ENCODE measurements around the gene KRT82. TPM values are rescaled to one million over a fixed set of nuclear protein-coding genes. Genes with fewer than 3 reads are reported as not detected.
"Not testable (repeated sequence)": the region's sequence is repeated elsewhere in the genome, so short reads cannot be mapped to it uniquely, and the experiment has no call there.

KRT82 gene
- total RNA-seq, 2 donors from 2014 or later = not detected

DNA sequence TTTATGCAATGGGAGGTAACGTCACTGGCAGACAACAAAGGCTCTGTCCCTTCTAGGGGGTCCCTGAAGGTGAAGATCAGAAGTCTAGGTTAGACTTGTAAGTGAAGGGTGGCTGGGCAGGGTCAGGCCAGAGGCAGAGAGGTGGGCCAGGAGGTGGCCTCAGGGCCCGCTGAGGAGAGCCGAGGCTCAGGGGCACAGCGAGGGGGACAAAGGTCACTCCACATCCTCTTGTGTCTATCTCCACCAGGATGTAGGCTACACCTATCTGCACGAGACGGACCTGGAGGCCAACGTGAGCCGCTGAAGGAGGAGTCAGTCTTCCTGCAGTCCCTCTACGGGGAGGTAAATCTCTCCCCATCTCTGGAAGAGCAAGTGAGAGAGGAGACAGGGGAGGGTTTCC is 59.1 kb downstream of the KRT82 start:
- Histone ChIP-seq H3K4me3 (no peak overlapping the region), H3K27me3 (replicated peaks; ENCODE audit: insufficient read depth) (no peaks in the 10 kb centered on the region), H3K9me3 (no peaks in the 10 kb centered on the region), H3K36me3 (no peaks in the 10 kb centered on the region), H3K27ac (no peak overlapping the region), H3K4me1 (replicated peaks) (peaks cover 6% of the 10 kb centered on the region)
- 78% methylated on average over 9 of the region's 9 CpGs for WGBS
- no peak for DNase-seq (ENCODE audit: low spot score)
- intact Hi-C loops (cut with DNase I) = no loop called here
- no peak for TF ChIP-seq POLR2A (IDR thresholded peaks at IDR 0.05)
- TF ChIP-seq POLR2AphosphoS5 (IDR thresholded peaks at IDR 0.05) = no peak
- TF ChIP-seq, protein P1, sequence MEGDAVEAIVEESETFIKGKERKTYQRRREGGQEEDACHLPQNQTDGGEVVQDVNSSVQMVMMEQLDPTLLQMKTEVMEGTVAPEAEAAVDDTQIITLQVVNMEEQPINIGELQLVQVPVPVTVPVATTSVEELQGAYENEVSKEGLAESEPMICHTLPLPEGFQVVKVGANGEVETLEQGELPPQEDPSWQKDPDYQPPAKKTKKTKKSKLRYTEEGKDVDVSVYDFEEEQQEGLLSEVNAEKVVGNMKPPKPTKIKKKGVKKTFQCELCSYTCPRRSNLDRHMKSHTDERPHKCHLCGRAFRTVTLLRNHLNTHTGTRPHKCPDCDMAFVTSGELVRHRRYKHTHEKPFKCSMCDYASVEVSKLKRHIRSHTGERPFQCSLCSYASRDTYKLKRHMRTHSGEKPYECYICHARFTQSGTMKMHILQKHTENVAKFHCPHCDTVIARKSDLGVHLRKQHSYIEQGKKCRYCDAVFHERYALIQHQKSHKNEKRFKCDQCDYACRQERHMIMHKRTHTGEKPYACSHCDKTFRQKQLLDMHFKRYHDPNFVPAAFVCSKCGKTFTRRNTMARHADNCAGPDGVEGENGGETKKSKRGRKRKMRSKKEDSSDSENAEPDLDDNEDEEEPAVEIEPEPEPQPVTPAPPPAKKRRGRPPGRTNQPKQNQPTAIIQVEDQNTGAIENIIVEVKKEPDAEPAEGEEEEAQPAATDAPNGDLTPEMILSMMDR (IDR thresholded peaks at IDR 0.05) = no peak

DNA sequence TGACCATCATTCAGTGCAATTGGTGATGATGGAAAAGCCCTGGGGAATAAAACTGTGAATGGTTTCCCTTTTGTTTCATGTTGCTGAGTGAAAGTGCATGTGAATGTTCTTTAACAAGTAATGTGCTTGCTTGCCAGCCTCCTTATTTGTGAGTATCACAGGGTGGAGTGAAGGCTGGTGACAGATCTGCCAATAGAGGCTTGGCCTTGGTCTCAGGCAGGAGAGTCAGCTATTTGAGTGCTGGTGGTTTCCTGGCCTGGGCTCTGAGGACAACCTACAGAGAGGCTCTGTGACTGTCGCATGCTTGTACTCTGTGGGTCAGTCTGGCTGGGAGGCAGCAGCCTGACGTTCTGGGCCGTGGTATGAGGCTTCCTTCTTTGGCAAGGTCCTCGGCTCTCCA is 59.5 kb downstream of the KRT82 start:
- intact Hi-C loops (cut with DNase I) = no loop called here
- Histone ChIP-seq H3K4me3 (no peak overlapping the region), H3K9me3 (no peaks in the 10 kb centered on the region), H3K4me1 (replicated peaks) (peaks cover 3% of the 10 kb centered on the region), H3K27me3 (replicated peaks; ENCODE audit: insufficient read depth) (no peaks in the 10 kb centered on the region), H3K36me3 (no peaks in the 10 kb centered on the region), H3K27ac (peak overlapping the region in 1 of 2 donors; percentile 27)
- peak; percentile 36 for TF ChIP-seq POLR2AphosphoS5 (IDR thresholded peaks at IDR 0.05)
- TF ChIP-seq, protein P1 (IDR thresholded peaks at IDR 0.05) = no peak
- TF ChIP-seq POLR2A (IDR thresholded peaks at IDR 0.05) = no peak
- WGBS = 50% methylated on average over 4 of the region's 4 CpGs
- peak; percentile 22 for DNase-seq (ENCODE audit: low spot score)

DNA sequence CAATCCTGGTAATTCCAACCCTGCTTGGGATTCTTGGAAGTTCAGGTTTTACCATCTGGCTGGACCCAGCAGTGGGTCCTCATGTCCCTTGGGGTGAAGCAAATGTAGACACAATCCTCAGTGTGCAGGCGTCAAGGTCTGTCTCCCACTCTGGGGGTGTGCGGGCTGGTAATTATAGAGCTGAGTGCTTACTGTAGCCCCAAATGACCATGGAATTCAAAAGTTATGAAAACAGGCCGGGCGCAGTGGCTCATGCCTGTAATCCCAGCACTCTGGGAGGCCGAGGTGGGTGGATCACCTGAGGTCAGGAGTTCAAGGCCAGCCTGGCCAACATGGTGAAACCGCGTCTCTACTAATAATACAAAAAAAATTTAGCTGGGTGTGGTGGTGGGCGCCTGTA is 61.1 kb downstream of the KRT82 start:
- DNase-seq (ENCODE audit: low spot score); H3K4me1 ChIP-seq (replicated peaks); intact Hi-C loops (cut with DNase I); H3K9me3 ChIP-seq; H3K4me3 ChIP-seq; H3K36me3 ChIP-seq; H3K27me3 ChIP-seq (replicated peaks; ENCODE audit: insufficient read depth): not testable (repeated sequence)
- H3K27ac ChIP-seq = peak overlapping the region in 1 of 2 donors; percentile 24
- 91% methylated on average over 8 of the region's 8 CpGs for WGBS

DNA sequence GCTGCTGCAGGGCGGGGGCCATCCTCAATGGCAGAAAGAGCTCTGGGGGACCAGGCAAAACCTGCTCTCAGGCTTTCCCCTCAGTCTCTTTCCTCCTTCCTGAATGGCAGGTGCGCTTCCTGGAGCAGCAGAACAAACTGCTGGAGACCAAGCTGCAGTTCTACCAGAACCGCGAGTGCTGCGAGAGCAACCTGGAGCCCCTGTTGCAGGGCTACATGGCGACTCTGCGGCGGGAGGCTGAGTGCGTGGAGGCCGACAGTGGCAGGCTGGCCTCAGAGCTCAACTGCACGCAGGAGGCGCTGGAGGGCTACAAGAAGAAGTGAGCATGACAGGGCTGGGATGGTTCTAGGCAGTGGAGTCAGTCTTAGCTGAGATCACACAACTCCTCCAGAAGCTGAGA is 62.0 kb downstream of the KRT82 start:
- H3K4me1 ChIP-seq (replicated peaks) = peaks cover 2% of the 10 kb centered on the region
- DNase-seq (ENCODE audit: low spot score) = no peak
- H3K27me3 ChIP-seq (replicated peaks; ENCODE audit: insufficient read depth) = no peaks in the 10 kb centered on the region
- TF ChIP-seq POLR2AphosphoS5 (IDR thresholded peaks at IDR 0.05) = no peak
- TF ChIP-seq POLR2A (IDR thresholded peaks at IDR 0.05) = no peak
- TF ChIP-seq, protein P1 (IDR thresholded peaks at IDR 0.05) = no peak
- no peaks in the 10 kb centered on the region for H3K36me3 ChIP-seq
- 87% methylated on average over 9 of the region's 12 CpGs for WGBS
- H3K9me3 ChIP-seq = no peaks in the 10 kb centered on the region
- no peak overlapping the region for H3K27ac ChIP-seq
- intact Hi-C loops (cut with DNase I) = no loop called here
- H3K4me3 ChIP-seq = no peak overlapping the region

Other genes with a start within 250 kb of the KRT82 start
- gene KRT80, start 214.3 kb downstream of the KRT82 start, total RNA-seq = 1 to 10 TPM; 1.9 to 3.7 TPM
- 100 to 1,000 TPM in 1 of 2 donors, 10 to 100 TPM in 1; 53.1 to 151 TPM for gene KRT7, start 173.1 kb downstream of the KRT82 start, total RNA-seq
- under 1 TPM; 0.27 to 0.85 TPM for gene KRT86, start 131.7 kb downstream of the KRT82 start, total RNA-seq
- gene KRT81, start 114.8 kb downstream of the KRT82 start, total RNA-seq = 1 to 10 TPM in 1 of 2 donors, not detected in 1; 1.7 TPM
- gene KRT83, start 84.9 kb downstream of the KRT82 start, total RNA-seq = under 1 TPM in 1 of 2 donors, not detected in 1; 0.74 TPM
- not detected for gene KRT85, start 38.9 kb downstream of the KRT82 start, total RNA-seq
- not detected for gene KRT84, start 20.7 kb downstream of the KRT82 start, total RNA-seq
- not detected for gene KRT75, start 28.0 kb upstream of the KRT82 start, total RNA-seq
- under 1 TPM; 0.40 to 0.87 TPM for gene KRT6B, start 45.8 kb upstream of the KRT82 start, total RNA-seq
- gene KRT6C, start 67.5 kb upstream of the KRT82 start, total RNA-seq = not detected
- 10 to 100 TPM in 1 of 2 donors, 1 to 10 TPM in 1; 5.9 to 13.6 TPM for gene KRT6A, start 86.9 kb upstream of the KRT82 start, total RNA-seq
- gene KRT5, start 114.1 kb upstream of the KRT82 start, total RNA-seq = 100 to 1,000 TPM; 160 to 516 TPM
- gene KRT71, start 146.8 kb upstream of the KRT82 start, total RNA-seq = not detected
- under 1 TPM; 0.05 to 0.45 TPM for gene KRT74, start 167.5 kb upstream of the KRT82 start, total RNA-seq
- gene KRT72, start 195.1 kb upstream of the KRT82 start, total RNA-seq = 10 to 100 TPM in 1 of 2 donors, not detected in 1; 22.1 TPM
- not detected for gene KRT73, start 212.2 kb upstream of the KRT82 start, total RNA-seq
- gene KRT2, start 245.9 kb upstream of the KRT82 start, total RNA-seq = 1 to 10 TPM in 1 of 2 donors, under 1 TPM in 1; 0.41 to 5.1 TPM

All from prostate gland (tissue), 2 donors.